Measurements from ENCODE around the gene TBX2. TPM values are rescaled to one million over a fixed set of nuclear protein-coding genes. Genes with fewer than 3 reads are reported as not detected.

TBX2 gene
- total and polyA plus RNA-seq, 2 of the 13 experiments (the other 11 are each of a cell fraction or from before 2014, with no cell fraction given) = 2.8 to 15.3 TPM

DNA sequence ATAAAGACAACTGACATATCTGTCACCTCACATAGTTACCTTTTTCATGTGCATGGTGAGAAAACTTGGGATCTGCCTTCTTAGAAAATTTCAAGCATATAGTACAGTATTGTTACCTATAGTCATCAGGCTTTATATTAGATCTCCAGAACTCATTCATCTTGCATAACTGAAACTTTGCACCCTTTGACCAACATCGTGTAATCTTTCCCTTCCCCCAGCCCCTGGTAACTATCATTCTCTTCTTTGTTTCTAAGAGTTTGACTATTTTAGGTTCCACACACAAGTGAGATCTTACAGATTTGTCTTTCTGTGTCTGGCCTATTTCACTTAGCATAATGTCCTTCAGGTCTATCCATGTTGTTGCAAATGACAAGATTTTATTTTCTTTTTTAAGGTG lies 29.6 kb downstream of the TBX2 start (continued):
- TF ChIP-seq ZNF724P (CRISPR knock-in tag; IDR thresholded peaks at IDR 0.05; ENCODE audit: borderline replicate concordance) (no peak), ZNF644 (CRISPR knock-in tag; IDR thresholded peaks at IDR 0.05; ENCODE audit: low read depth) (0 out of 2 replicates have a peak, but pooled peaks have one; percentile 53), SOX5 (CRISPR knock-in tag; IDR thresholded peaks at IDR 0.05; ENCODE audit: borderline replicate concordance) (peak; percentile 30; the same call in 1 of the 2 replicates), TCF12 (IDR thresholded peaks at IDR 0.05) (no peak), TCF12 (CRISPR knock-in tag; IDR thresholded peaks at IDR 0.05) (no peak), ZNF513 (CRISPR knock-in tag; conservative IDR thresholded peaks at IDR 0.05) (no peak), PHF5A (CRISPR knock-in tag; IDR thresholded peaks at IDR 0.05; ENCODE audit: low read depth, unreplicated experiment) (no peak), GFI1 (CRISPR knock-in tag; IDR thresholded peaks at IDR 0.05; ENCODE audit: borderline replicate concordance) (no peak), SOX13 (IDR thresholded peaks at IDR 0.05) (no peak), SOX13 (CRISPR knock-in tag; conservative IDR thresholded peaks at IDR 0.05 in 1 of 2, IDR thresholded peaks at IDR 0.05 in 1 of 2) (peak in 1 of 2 experiments; percentile 54; a peak in 1 of 4 replicates), ZNF329 (CRISPR knock-in tag; IDR thresholded peaks at IDR 0.05; ENCODE audit: low read depth) (no peak), ZNF749 (CRISPR knock-in tag; IDR thresholded peaks at IDR 0.05; ENCODE audit: borderline replicate concordance) (no peak), RNF219 (CRISPR knock-in tag; IDR thresholded peaks at IDR 0.05) (no peak), KDM1A (CRISPR knock-in tag; IDR thresholded peaks at IDR 0.05) (no peak), ZNF160 (CRISPR knock-in tag; IDR thresholded peaks at IDR 0.05) (no peak), MXD4 (CRISPR knock-in tag; IDR thresholded peaks at IDR 0.05) (no peak), PPARG (CRISPR knock-in tag; conservative IDR thresholded peaks at IDR 0.05) (peak; percentile 80), HDAC2 (CRISPR knock-in tag; IDR thresholded peaks at IDR 0.05) (peak; percentile 40; the same call in 1 of the 2 replicates), HNRNPUL1 (IDR thresholded peaks at IDR 0.05; ENCODE audit: low read depth, low read length) (no peak)
- TF ChIP-seq, protein P1, sequence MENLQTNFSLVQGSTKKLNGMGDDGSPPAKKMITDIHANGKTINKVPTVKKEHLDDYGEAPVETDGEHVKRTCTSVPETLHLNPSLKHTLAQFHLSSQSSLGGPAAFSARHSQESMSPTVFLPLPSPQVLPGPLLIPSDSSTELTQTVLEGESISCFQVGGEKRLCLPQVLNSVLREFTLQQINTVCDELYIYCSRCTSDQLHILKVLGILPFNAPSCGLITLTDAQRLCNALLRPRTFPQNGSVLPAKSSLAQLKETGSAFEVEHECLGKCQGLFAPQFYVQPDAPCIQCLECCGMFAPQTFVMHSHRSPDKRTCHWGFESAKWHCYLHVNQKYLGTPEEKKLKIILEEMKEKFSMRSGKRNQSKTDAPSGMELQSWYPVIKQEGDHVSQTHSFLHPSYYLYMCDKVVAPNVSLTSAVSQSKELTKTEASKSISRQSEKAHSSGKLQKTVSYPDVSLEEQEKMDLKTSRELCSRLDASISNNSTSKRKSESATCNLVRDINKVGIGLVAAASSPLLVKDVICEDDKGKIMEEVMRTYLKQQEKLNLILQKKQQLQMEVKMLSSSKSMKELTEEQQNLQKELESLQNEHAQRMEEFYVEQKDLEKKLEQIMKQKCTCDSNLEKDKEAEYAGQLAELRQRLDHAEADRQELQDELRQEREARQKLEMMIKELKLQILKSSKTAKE (CRISPR knock-in tag; IDR thresholded peaks at IDR 0.05; ENCODE audit: borderline replicate concordance) = no peak
- TF ChIP-seq, protein P2, sequence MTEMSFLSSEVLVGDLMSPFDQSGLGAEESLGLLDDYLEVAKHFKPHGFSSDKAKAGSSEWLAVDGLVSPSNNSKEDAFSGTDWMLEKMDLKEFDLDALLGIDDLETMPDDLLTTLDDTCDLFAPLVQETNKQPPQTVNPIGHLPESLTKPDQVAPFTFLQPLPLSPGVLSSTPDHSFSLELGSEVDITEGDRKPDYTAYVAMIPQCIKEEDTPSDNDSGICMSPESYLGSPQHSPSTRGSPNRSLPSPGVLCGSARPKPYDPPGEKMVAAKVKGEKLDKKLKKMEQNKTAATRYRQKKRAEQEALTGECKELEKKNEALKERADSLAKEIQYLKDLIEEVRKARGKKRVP (CRISPR knock-in tag; IDR thresholded peaks at IDR 0.05) = no peak
- TF ChIP-seq, protein P3, sequence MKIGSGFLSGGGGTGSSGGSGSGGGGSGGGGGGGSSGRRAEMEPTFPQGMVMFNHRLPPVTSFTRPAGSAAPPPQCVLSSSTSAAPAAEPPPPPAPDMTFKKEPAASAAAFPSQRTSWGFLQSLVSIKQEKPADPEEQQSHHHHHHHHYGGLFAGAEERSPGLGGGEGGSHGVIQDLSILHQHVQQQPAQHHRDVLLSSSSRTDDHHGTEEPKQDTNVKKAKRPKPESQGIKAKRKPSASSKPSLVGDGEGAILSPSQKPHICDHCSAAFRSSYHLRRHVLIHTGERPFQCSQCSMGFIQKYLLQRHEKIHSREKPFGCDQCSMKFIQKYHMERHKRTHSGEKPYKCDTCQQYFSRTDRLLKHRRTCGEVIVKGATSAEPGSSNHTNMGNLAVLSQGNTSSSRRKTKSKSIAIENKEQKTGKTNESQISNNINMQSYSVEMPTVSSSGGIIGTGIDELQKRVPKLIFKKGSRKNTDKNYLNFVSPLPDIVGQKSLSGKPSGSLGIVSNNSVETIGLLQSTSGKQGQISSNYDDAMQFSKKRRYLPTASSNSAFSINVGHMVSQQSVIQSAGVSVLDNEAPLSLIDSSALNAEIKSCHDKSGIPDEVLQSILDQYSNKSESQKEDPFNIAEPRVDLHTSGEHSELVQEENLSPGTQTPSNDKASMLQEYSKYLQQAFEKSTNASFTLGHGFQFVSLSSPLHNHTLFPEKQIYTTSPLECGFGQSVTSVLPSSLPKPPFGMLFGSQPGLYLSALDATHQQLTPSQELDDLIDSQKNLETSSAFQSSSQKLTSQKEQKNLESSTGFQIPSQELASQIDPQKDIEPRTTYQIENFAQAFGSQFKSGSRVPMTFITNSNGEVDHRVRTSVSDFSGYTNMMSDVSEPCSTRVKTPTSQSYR (CRISPR knock-in tag; IDR thresholded peaks at IDR 0.05; ENCODE audit: borderline replicate concordance) = peak; percentile 94
